Measurements from ENCODE around the gene NF1.

DNA sequence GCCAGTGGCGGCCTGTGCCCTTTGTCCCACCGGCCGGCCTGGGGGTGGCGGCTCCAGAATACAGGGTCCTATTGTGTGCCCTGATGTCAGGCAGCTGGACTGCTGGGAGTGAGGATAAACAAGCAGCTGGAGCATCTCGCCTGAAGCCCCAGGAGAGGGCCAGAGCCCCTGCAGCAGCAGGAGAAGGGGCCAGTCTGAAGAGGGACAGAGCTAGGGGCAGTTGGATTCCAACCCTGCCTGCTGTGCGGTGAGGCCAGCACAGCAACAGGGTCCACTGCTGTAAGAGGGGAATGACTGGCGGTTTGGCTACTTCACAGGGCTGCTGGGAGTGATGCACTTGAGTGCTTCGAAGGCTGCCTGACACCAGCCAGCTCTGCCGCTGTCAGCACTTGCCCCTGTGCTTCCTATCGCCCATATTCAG is 321.7 kb downstream of the NF1 start:
- TF ChIP-seq, protein P1, sequence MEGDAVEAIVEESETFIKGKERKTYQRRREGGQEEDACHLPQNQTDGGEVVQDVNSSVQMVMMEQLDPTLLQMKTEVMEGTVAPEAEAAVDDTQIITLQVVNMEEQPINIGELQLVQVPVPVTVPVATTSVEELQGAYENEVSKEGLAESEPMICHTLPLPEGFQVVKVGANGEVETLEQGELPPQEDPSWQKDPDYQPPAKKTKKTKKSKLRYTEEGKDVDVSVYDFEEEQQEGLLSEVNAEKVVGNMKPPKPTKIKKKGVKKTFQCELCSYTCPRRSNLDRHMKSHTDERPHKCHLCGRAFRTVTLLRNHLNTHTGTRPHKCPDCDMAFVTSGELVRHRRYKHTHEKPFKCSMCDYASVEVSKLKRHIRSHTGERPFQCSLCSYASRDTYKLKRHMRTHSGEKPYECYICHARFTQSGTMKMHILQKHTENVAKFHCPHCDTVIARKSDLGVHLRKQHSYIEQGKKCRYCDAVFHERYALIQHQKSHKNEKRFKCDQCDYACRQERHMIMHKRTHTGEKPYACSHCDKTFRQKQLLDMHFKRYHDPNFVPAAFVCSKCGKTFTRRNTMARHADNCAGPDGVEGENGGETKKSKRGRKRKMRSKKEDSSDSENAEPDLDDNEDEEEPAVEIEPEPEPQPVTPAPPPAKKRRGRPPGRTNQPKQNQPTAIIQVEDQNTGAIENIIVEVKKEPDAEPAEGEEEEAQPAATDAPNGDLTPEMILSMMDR (IDR thresholded peaks at IDR 0.05) = no peak
- TF ChIP-seq EP300 (IDR thresholded peaks at IDR 0.05) (no peak), POLR2AphosphoS5 (IDR thresholded peaks at IDR 0.05) (no peak)

Data from sigmoid colon (tissue), 4 donors.